SK-N-SH (cell line): ENCODE measurements around the gene RPS6KB2.

Source experiments
- CTCF ChIP-seq: fragments of 200-600 bp; sonication (generic); IDR thresholded peaks from 2 replicates; pipeline ENCODE4 v1.6.1; 2017; ENCODE audit warnings: antibody characterized with exemption, mild to moderate bottlenecking, moderate library complexity
- EP300 ChIP-seq, 2 experiments: IDR thresholded peaks; 2 replicates each; pipeline versions ENCODE4 v1.4.0 to v1.6.1; 2012; ENCODE audit warnings: borderline replicate concordance in 1 of 2, low read depth in 1 of 2, low read length in 1 of 2
- GABPA ChIP-seq: IDR thresholded peaks from 2 replicates; pipeline ENCODE4 v1.4.0; 2012; ENCODE audit warnings: low read depth, mild to moderate bottlenecking
- POLR2AphosphoS5 ChIP-seq: IDR thresholded peaks from 2 replicates; pipeline ENCODE4 v1.6.1; 2012; ENCODE audit warnings: low read depth, low read length

- no peak for TF ChIP-seq GABPA
- no peak for TF ChIP-seq POLR2AphosphoS5
- TF ChIP-seq CTCF = no peak
- no peak for TF ChIP-seq EP300 (IDR thresholded peaks at IDR 0.05; ENCODE audit: borderline replicate concordance in 1 of 2, low read depth in 1 of 2, low read length in 1 of 2)
Observed at GRCh38 chr11:67406969-67407687, 21.2 kb upstream of the RPS6KB2 start.
